ENCODE results near the gene CFAP100.

The CFAP100 gene

GRCh38 chr3:126390201-126390600 is 4.5 kb upstream of the CFAP100 start:
- TF ChIP-seq CTCF (IDR thresholded peaks at IDR 0.05; ENCODE audit: low read length, missing control alignments), result no peak
- DNase-seq (ENCODE audit: low read depth), result no peak
- no peak overlapping the region for H3K4me3 ChIP-seq (replicated peaks; ENCODE audit: low read depth, low read length)

GRCh38 chr3:126390751-126391150 is 4.0 kb upstream of the CFAP100 start:
- DNase-seq (ENCODE audit: low read depth), result no peak
- no peak overlapping the region for H3K4me3 ChIP-seq (replicated peaks; ENCODE audit: low read depth, low read length)

GRCh38 chr3:126391631-126392030 is 3.1 kb upstream of the CFAP100 start:
- H3K4me3 ChIP-seq (replicated peaks; ENCODE audit: low read depth, low read length), result no peak overlapping the region
- no peak for TF ChIP-seq CTCF (IDR thresholded peaks at IDR 0.05; ENCODE audit: low read length, missing control alignments)
- no peak for DNase-seq (ENCODE audit: low read depth)

More at GRCh38 chr3:126390751-126391150, 4.0 kb upstream of the CFAP100 start:
- no peak for TF ChIP-seq CTCF (IDR thresholded peaks at IDR 0.05; ENCODE audit: low read length, missing control alignments)

GRCh38 chr3:126392246-126392645 is 2.5 kb upstream of the CFAP100 start:
- H3K4me3 ChIP-seq (replicated peaks; ENCODE audit: low read depth, low read length), result no peak overlapping the region
- TF ChIP-seq CTCF (IDR thresholded peaks at IDR 0.05; ENCODE audit: low read length, missing control alignments), result no peak
- no peak for DNase-seq (ENCODE audit: low read depth)

- H3K4me3 ChIP-seq (replicated peaks; ENCODE audit: low read depth, low read length), result no peak overlapping the region
- TF ChIP-seq CTCF (IDR thresholded peaks at IDR 0.05; ENCODE audit: low read length, missing control alignments), result no peak
- DNase-seq (ENCODE audit: low read depth), result no peak
Measured at GRCh38 chr3:126393563-126393962, 1.1 kb upstream of the CFAP100 start.

GRCh38 chr3:126394977-126395321 is 240 bp downstream of the CFAP100 start:
- no peak for DNase-seq (ENCODE audit: low read depth)
- no peak overlapping the region for H3K4me3 ChIP-seq (replicated peaks; ENCODE audit: low read depth, low read length)
- TF ChIP-seq CTCF (IDR thresholded peaks at IDR 0.05; ENCODE audit: low read length, missing control alignments), result no peak

- no peak for DNase-seq (ENCODE audit: low read depth)
- no peak for TF ChIP-seq CTCF (IDR thresholded peaks at IDR 0.05; ENCODE audit: low read length, missing control alignments)
- no peak overlapping the region for H3K4me3 ChIP-seq (replicated peaks; ENCODE audit: low read depth, low read length)
Measured at GRCh38 chr3:126395846-126396513, 1.3 kb downstream of the CFAP100 start.

Measured in fibroblast of pulmonary artery (primary cell).